ENCODE measurements around the gene SMIM15. TPM values are rescaled to one million over a fixed set of nuclear protein-coding genes. Genes with fewer than 3 reads are reported as not detected.

SMIM15 gene
- total RNA-seq, 4 donors from 2014 or later: 11.3 to 41.4 (median 24.3) TPM

DNA sequence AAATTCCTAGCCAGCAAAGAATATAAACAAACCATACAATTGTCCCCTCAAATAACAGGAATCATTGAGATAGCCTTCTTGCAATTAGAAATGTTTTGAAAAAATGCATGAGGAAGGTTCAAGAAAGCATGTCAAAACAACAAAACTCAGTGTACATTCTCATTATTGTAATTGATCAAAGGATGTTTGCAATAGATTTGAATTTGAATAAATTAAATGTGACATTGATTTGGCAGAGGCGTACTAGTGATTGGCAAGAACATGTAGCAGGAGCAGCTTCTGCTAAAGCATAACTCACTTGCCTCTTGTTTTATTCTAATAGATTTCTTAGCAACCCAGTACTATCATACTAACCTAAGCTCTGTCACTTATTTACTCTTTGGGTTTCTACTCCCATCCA, 19.9 kb downstream of the SMIM15 start:
- DNase-seq: no peak
- Histone ChIP-seq H3K9me3 (no peaks in the 10 kb centered on the region), H3K36me3 (no peaks in the 10 kb centered on the region), H3K27ac (no peak overlapping the region), H3K4me3 (no peak overlapping the region), H3K27me3 (no peaks in the 10 kb centered on the region), H3K4me1 (no peaks in the 10 kb centered on the region)
- TF ChIP-seq POLR2A (IDR thresholded peaks at IDR 0.05) (no peak), CTCF (IDR thresholded peaks at IDR 0.05) (no peak)
- intact Hi-C loops (cut with DNase I; ENCODE audit: low total_unique reads): no loop called here

- no peaks in the 10 kb centered on the region for H3K4me1 ChIP-seq
- no peak for DNase-seq
- H3K4me3 ChIP-seq: no peak overlapping the region
- TF ChIP-seq CTCF (IDR thresholded peaks at IDR 0.05) (no peak), POLR2A (IDR thresholded peaks at IDR 0.05) (no peak)
- intact Hi-C loops (cut with DNase I; ENCODE audit: low total_unique reads): no loop called here
- H3K27ac ChIP-seq: no peak overlapping the region
- no peaks in the 10 kb centered on the region for H3K36me3 ChIP-seq
- no peaks in the 10 kb centered on the region for H3K9me3 ChIP-seq
- H3K27me3 ChIP-seq: no peaks in the 10 kb centered on the region
Observed at GRCh38 chr5:61141801-61142200, 20.5 kb downstream of the SMIM15 start.

GRCh38 chr5:61139931-61140330, 22.3 kb downstream of the SMIM15 start:
- Histone ChIP-seq H3K27ac (no peak overlapping the region), H3K36me3 (no peaks in the 10 kb centered on the region), H3K4me3 (no peak overlapping the region), H3K4me1 (no peaks in the 10 kb centered on the region), H3K9me3 (no peaks in the 10 kb centered on the region), H3K27me3 (no peaks in the 10 kb centered on the region)
- intact Hi-C loops (cut with DNase I; ENCODE audit: low total_unique reads): no loop called here
- no peak for TF ChIP-seq CTCF (IDR thresholded peaks at IDR 0.05)
- TF ChIP-seq POLR2A (IDR thresholded peaks at IDR 0.05): no peak
- no peak for DNase-seq

DNA sequence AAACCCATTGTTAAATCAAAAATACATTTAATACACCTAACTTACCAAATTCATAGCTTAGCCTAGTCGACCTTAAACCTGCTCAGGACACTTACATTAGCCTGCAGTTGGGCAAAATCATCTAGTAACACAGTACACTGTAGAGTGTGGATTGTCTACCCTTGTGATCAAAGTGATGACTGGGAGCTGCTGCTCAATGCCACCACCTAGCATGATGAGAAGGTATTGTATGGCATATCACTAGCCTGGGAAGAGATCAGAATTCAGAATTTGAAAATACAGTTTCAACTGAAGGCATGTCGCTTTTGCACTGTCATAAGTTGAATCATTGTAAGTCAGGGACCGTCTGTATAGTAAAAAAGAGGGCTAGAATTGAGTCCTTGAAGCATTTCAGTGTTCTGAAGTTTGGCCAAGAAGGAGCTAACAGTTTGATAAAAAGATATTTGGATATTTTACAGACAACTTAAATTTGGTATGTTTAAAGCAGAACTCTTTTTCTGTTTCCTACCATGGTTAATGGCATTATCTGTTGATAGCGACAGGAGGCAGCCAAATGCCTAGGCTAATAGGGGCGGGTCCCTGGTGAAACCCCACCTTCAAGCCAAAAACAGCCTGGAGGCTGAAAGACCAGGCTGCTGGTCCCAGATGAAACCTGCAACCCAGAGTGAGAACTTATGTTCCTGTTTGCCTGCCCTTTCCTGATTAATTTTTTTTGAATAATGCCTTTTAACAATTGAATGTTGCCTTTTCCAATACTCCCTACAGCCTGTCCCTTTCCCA, 23.0 kb downstream of the SMIM15 start:
- H3K4me1 ChIP-seq: no peaks in the 10 kb centered on the region
- H3K27ac ChIP-seq: no peak overlapping the region
- H3K36me3 ChIP-seq: no peaks in the 10 kb centered on the region
- TF ChIP-seq CTCF (IDR thresholded peaks at IDR 0.05) (no peak), POLR2A (IDR thresholded peaks at IDR 0.05) (no peak)
- no peak overlapping the region for H3K4me3 ChIP-seq
- no peaks in the 10 kb centered on the region for H3K27me3 ChIP-seq
- H3K9me3 ChIP-seq: no peaks in the 10 kb centered on the region
- intact Hi-C loops (cut with DNase I; ENCODE audit: low total_unique reads): no loop called here
- DNase-seq: no peak

GRCh38 chr5:61137835-61138234, 24.4 kb downstream of the SMIM15 start:
- TF ChIP-seq POLR2A (IDR thresholded peaks at IDR 0.05): no peak
- DNase-seq: no peak
- intact Hi-C loops (cut with DNase I; ENCODE audit: low total_unique reads): no loop called here

More at GRCh38 chr5:61137835-61138234, 24.4 kb downstream of the SMIM15 start:
- H3K27me3 ChIP-seq: no peaks in the 10 kb centered on the region
- H3K36me3 ChIP-seq: no peaks in the 10 kb centered on the region
- H3K4me3 ChIP-seq: no peak overlapping the region
- H3K4me1 ChIP-seq: no peaks in the 10 kb centered on the region
- H3K27ac ChIP-seq: no peak overlapping the region
- H3K9me3 ChIP-seq: no peaks in the 10 kb centered on the region
